MCF 10A (cell line): ENCODE measurements around the gene SLC22A23. TPM values are rescaled to one million over a fixed set of nuclear protein-coding genes. Genes with fewer than 3 reads are reported as not detected.
A peak's percentile ranks its signal among the peaks of the same experiment; 100 is the strongest.

ENCODE experiments used
- BruUV-seq: library from RNA; stranded (reverse); fragments of 400-500 nt; replicated peaks from 2 replicates; lab custom pipeline; 2021; lab: Mats Ljungman, UMichigan
- CTCF ChIA-PET: fragments of 300-600 bp; sonication (Branson Sonifier 250); formaldehyde crosslinking; extraction: SDS; loops from one replicate; lab custom pipeline; 2021; ENCODE audit warnings: antibody characterized with exemption, inconsistent platforms; lab: Yijun Ruan, JAX
- POLR2A ChIA-PET: fragments of 300-600, 350-650 bp; sonication (Branson Sonifier 250); formaldehyde crosslinking; extraction: SDS; loops from one replicate; lab custom pipeline; 2020; ENCODE audit warnings: antibody characterized with exemption, inconsistent platforms; lab: Yijun Ruan, JAX
- DNase-seq: peaks from one replicate; pipeline ENCODE4 v3.0.0-alpha.2; 2018; ENCODE audit not compliant: unreplicated experiment
- H3K27ac Mint-ChIP-seq: one replicate; pipeline ENCODE4 v1.8.0; 2022; ENCODE audit warnings: mild to moderate bottlenecking, low read depth, mixed read lengths; ENCODE audit not compliant: unreplicated experiment
- H3K27me3 Mint-ChIP-seq: one replicate; pipeline ENCODE4 v1.8.0; 2022; ENCODE audit warnings: mixed read lengths; ENCODE audit not compliant: insufficient read depth, unreplicated experiment
- H3K36me3 Mint-ChIP-seq: one replicate; pipeline ENCODE4 v1.8.0; 2022; ENCODE audit warnings: mild to moderate bottlenecking, moderate library complexity, mixed read lengths; ENCODE audit not compliant: insufficient read depth, unreplicated experiment
- H3K4me1 Mint-ChIP-seq: one replicate; pipeline ENCODE4 v1.8.0; 2022; ENCODE audit warnings: mixed read lengths; ENCODE audit not compliant: insufficient read depth, unreplicated experiment
- H3K4me3 Mint-ChIP-seq: one replicate; pipeline ENCODE4 v1.8.0; 2022; ENCODE audit warnings: mild to moderate bottlenecking, moderate library complexity, mixed read lengths; ENCODE audit not compliant: unreplicated experiment
- H3K9me3 Mint-ChIP-seq: one replicate; pipeline ENCODE4 v1.8.0; 2022; ENCODE audit warnings: mixed read lengths; ENCODE audit not compliant: unreplicated experiment
- intact Hi-C: fragments of 100-400 bp; cut with micrococcal nuclease; formaldehyde crosslinking; loops from 2 replicates; pipeline ENCODE4 v1.14.1; 2022
- total RNA-seq: library from RNA; stranded (reverse); gene quantifications from 2 replicates; pipeline ENCODE4 v1.2.3, GENCODE V29; 2022
- TF ChIP-seq, protein P1 (sequence below): fragments of 200-600 bp; IDR thresholded peaks from one replicate; pipeline ENCODE4 v1.8.0; 2022; ENCODE audit warnings: antibody characterized with exemption, mild to moderate bottlenecking; ENCODE audit not compliant: unreplicated experiment

SLC22A23 gene
- total RNA-seq, 1 experiment from 2014 or later = 11.9 TPM

- H3K27me3 Mint-ChIP-seq = no peaks in the 10 kb centered on the region
- POLR2A ChIA-PET = interaction anchor here (1.2 kb wide), 1 partner anchor 98 kb away, joined by 3 read pairs; no protein-coding TSS in a partner anchor
- DNase-seq = no peak
- TF ChIP-seq, protein P1, sequence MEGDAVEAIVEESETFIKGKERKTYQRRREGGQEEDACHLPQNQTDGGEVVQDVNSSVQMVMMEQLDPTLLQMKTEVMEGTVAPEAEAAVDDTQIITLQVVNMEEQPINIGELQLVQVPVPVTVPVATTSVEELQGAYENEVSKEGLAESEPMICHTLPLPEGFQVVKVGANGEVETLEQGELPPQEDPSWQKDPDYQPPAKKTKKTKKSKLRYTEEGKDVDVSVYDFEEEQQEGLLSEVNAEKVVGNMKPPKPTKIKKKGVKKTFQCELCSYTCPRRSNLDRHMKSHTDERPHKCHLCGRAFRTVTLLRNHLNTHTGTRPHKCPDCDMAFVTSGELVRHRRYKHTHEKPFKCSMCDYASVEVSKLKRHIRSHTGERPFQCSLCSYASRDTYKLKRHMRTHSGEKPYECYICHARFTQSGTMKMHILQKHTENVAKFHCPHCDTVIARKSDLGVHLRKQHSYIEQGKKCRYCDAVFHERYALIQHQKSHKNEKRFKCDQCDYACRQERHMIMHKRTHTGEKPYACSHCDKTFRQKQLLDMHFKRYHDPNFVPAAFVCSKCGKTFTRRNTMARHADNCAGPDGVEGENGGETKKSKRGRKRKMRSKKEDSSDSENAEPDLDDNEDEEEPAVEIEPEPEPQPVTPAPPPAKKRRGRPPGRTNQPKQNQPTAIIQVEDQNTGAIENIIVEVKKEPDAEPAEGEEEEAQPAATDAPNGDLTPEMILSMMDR = no peak
- intact Hi-C loops = no loop called here
- no peak overlapping the region for H3K4me3 Mint-ChIP-seq
- H3K27ac Mint-ChIP-seq = peak overlapping the region; percentile 54
- peaks cover 14% of the 10 kb centered on the region for H3K4me1 Mint-ChIP-seq
- BruUV-seq = no TSS peak
- no peaks in the 10 kb centered on the region for H3K9me3 Mint-ChIP-seq
- CTCF ChIA-PET = interaction anchor here (0.6 to 1.6 kb wide), 3 partner anchors 13 to 408 kb away, joined by 3 to 5 read pairs (median 4); no protein-coding TSS in a partner anchor
- H3K36me3 Mint-ChIP-seq = no peaks in the 10 kb centered on the region
These were observed 133.1 kb downstream of the SLC22A23 start for GRCh38 chr6:3323696-3324261.

- no TSS peak for BruUV-seq
- no peaks in the 10 kb centered on the region for H3K36me3 Mint-ChIP-seq
- CTCF ChIA-PET = interaction anchor here (0.6 kb wide), 1 partner anchor 144 kb away, joined by 3 read pairs; no protein-coding TSS in a partner anchor
These were observed 133.7 kb downstream of the SLC22A23 start for GRCh38 chr6:3323148-3323547.

GRCh38 chr6:3322366-3322890 lies 134.4 kb downstream of the SLC22A23 start:
- H3K27me3 Mint-ChIP-seq = no peaks in the 10 kb centered on the region
- no peaks in the 10 kb centered on the region for H3K36me3 Mint-ChIP-seq
- TF ChIP-seq, protein P1 = no peak
- no peaks in the 10 kb centered on the region for H3K9me3 Mint-ChIP-seq
- ChIA-PET POLR2A (no interaction called here), CTCF (interaction anchor here (0.5 kb wide), 1 partner anchor 75 kb away, joined by 3 read pairs; no protein-coding TSS in a partner anchor)
- H3K27ac Mint-ChIP-seq = no peak overlapping the region
- H3K4me3 Mint-ChIP-seq = no peak overlapping the region
- peaks cover 14% of the 10 kb centered on the region for H3K4me1 Mint-ChIP-seq
- intact Hi-C loops = no loop called here
- BruUV-seq = no TSS peak
- DNase-seq = no peak

More at GRCh38 chr6:3323148-3323547, 133.7 kb downstream of the SLC22A23 start:
- no peaks in the 10 kb centered on the region for H3K27me3 Mint-ChIP-seq
- no peak overlapping the region for H3K4me3 Mint-ChIP-seq
- no peaks in the 10 kb centered on the region for H3K9me3 Mint-ChIP-seq
- TF ChIP-seq, protein P1 = no peak
- POLR2A ChIA-PET = no interaction called here
- intact Hi-C loops = no loop called here
- DNase-seq = no peak
- peaks cover 14% of the 10 kb centered on the region for H3K4me1 Mint-ChIP-seq
- no peak overlapping the region for H3K27ac Mint-ChIP-seq

GRCh38 chr6:3321875-3322274 lies 135.0 kb downstream of the SLC22A23 start:
- ChIA-PET CTCF (interaction anchor here (0.5 kb wide), 1 partner anchor 75 kb away, joined by 3 read pairs; no protein-coding TSS in a partner anchor), POLR2A (interaction anchor here (0.7 kb wide), 1 partner anchor 26 kb away, joined by 3 read pairs; no protein-coding TSS in a partner anchor)
- Mint-ChIP-seq H3K36me3 (no peaks in the 10 kb centered on the region), H3K27ac (no peak overlapping the region), H3K9me3 (no peaks in the 10 kb centered on the region), H3K4me1 (peaks cover 14% of the 10 kb centered on the region), H3K4me3 (no peak overlapping the region), H3K27me3 (no peaks in the 10 kb centered on the region)
- BruUV-seq = no TSS peak
- intact Hi-C loops = no loop called here
- no peak for DNase-seq
- TF ChIP-seq, protein P1 = no peak
